ENCODE data around the gene FILIP1L.

DNA sequence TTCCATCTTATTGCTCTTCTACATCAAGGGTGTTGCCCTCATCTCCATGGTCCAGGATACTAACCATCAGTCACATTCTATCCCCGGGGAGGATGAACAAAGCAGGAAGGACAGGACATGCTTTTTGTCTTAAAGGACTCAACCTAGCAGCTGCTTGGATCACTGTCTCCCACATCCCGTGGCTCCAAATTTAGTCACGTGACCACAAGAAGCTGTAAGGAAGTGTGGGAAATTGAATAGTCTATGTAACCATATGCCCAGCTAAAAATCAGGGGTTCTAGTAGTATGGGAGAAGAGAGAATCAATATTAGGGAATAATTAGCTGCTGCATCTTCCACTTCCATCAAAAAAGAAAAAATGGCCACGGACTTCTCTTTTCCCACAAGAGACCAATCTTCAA is 314.9 kb downstream of the FILIP1L start:
- TF ChIP-seq, protein P1, sequence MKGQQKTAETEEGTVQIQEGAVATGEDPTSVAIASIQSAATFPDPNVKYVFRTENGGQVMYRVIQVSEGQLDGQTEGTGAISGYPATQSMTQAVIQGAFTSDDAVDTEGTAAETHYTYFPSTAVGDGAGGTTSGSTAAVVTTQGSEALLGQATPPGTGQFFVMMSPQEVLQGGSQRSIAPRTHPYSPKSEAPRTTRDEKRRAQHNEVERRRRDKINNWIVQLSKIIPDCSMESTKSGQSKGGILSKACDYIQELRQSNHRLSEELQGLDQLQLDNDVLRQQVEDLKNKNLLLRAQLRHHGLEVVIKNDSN (IDR thresholded peaks at IDR 0.05), result no peak
- TF ChIP-seq EP300 (IDR thresholded peaks at IDR 0.05; ENCODE audit: borderline replicate concordance) (no peak), TEAD4 (IDR thresholded peaks at IDR 0.05) (no peak), TAF1 (IDR thresholded peaks at IDR 0.05; ENCODE audit: low read depth) (no peak), NFIC (IDR thresholded peaks at IDR 0.05) (no peak), FOXM1 (IDR thresholded peaks at IDR 0.05; ENCODE audit: borderline replicate concordance, low read depth) (no peak), YY1 (IDR thresholded peaks at IDR 0.05; ENCODE audit: low read depth) (no peak), EGR1 (IDR thresholded peaks at IDR 0.05) (no peak)
- TF ChIP-seq, protein P2, sequence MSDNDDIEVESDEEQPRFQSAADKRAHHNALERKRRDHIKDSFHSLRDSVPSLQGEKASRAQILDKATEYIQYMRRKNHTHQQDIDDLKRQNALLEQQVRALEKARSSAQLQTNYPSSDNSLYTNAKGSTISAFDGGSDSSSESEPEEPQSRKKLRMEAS (IDR thresholded peaks at IDR 0.05), result no peak
- TF ChIP-seq, protein P3, sequence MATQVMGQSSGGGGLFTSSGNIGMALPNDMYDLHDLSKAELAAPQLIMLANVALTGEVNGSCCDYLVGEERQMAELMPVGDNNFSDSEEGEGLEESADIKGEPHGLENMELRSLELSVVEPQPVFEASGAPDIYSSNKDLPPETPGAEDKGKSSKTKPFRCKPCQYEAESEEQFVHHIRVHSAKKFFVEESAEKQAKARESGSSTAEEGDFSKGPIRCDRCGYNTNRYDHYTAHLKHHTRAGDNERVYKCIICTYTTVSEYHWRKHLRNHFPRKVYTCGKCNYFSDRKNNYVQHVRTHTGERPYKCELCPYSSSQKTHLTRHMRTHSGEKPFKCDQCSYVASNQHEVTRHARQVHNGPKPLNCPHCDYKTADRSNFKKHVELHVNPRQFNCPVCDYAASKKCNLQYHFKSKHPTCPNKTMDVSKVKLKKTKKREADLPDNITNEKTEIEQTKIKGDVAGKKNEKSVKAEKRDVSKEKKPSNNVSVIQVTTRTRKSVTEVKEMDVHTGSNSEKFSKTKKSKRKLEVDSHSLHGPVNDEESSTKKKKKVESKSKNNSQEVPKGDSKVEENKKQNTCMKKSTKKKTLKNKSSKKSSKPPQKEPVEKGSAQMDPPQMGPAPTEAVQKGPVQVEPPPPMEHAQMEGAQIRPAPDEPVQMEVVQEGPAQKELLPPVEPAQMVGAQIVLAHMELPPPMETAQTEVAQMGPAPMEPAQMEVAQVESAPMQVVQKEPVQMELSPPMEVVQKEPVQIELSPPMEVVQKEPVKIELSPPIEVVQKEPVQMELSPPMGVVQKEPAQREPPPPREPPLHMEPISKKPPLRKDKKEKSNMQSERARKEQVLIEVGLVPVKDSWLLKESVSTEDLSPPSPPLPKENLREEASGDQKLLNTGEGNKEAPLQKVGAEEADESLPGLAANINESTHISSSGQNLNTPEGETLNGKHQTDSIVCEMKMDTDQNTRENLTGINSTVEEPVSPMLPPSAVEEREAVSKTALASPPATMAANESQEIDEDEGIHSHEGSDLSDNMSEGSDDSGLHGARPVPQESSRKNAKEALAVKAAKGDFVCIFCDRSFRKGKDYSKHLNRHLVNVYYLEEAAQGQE (IDR thresholded peaks at IDR 0.05; ENCODE audit: low read depth), result no peak
